ENCODE data around the gene GLYATL3.

Gene GLYATL3

DNA sequence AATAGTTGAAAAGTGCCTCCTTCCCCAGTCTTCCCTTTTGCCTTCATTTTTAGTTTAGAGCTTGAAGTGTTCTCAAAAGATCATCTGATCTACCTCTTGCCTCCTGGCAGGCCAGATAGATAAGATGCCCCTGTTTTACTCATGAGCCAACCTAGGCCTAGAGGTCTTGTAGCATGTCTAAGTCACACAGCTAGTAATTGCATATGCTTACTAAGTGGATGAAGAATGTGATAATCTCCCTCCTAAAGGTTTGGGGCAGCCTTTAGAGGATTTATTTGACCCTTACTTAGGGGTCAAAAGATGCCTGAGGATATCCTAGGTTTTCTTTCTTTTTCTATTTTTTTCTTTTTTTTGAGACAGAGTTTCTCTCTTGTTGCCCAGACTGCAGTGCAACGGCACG lies 52.9 kb downstream of the GLYATL3 start:
- FAIRE-seq (peak; percentile 56), DNase-seq (ENCODE audit: insufficient read length, low spot score) (no peak)

DNA sequence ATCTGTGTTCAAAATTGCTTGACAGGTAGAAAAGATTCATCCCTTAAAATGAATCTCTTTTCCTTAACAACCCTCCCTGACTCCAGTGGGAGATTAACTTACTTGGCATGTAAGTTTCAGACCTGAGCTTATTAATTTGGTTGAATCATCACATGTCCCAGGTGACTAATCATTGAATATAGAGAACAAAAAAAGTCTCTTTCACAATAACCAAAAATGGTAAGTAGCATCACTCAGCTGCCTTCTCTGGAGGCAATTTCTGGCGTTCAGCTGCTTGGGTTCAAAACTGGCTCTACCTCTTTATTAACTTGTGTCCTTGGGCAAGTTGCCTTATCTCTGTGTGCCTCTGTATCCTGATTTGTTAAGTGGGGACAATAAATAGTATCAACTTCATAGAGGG lies 53.7 kb downstream of the GLYATL3 start:
- no peak for TF ChIP-seq POLR2A (IDR thresholded peaks at IDR 0.05; ENCODE audit: low read depth, low read length)
- TF ChIP-seq POLR2AphosphoS5 (IDR thresholded peaks at IDR 0.05; ENCODE audit: low read depth, low read length) = no peak
- no peak for TF ChIP-seq POU2F2 (IDR thresholded peaks at IDR 0.05; ENCODE audit: low read depth, low read length)
- TF ChIP-seq SPI1 (IDR thresholded peaks at IDR 0.05; ENCODE audit: low read depth, low read length) = no peak
- TF ChIP-seq PAX5 (IDR thresholded peaks at IDR 0.05; ENCODE audit: insufficient read depth, low read length, severe bottlenecking) = no peak
- no peak for TF ChIP-seq TAF1 (IDR thresholded peaks at IDR 0.05; ENCODE audit: low read depth, low read length)
- no peak for FAIRE-seq
- no peak for DNase-seq (ENCODE audit: insufficient read length, low spot score)

More for the DNA sequence above, 52.9 kb downstream of the GLYATL3 start:
- no peak for TF ChIP-seq POLR2A (IDR thresholded peaks at IDR 0.05; ENCODE audit: low read depth, low read length)
- no peak for TF ChIP-seq PAX5 (IDR thresholded peaks at IDR 0.05; ENCODE audit: insufficient read depth, low read length, severe bottlenecking)
- TF ChIP-seq POU2F2 (IDR thresholded peaks at IDR 0.05; ENCODE audit: low read depth, low read length) = no peak
- no peak for TF ChIP-seq TAF1 (IDR thresholded peaks at IDR 0.05; ENCODE audit: low read depth, low read length)
- no peak for TF ChIP-seq POLR2AphosphoS5 (IDR thresholded peaks at IDR 0.05; ENCODE audit: low read depth, low read length)
- no peak for TF ChIP-seq SPI1 (IDR thresholded peaks at IDR 0.05; ENCODE audit: low read depth, low read length)

DNA sequence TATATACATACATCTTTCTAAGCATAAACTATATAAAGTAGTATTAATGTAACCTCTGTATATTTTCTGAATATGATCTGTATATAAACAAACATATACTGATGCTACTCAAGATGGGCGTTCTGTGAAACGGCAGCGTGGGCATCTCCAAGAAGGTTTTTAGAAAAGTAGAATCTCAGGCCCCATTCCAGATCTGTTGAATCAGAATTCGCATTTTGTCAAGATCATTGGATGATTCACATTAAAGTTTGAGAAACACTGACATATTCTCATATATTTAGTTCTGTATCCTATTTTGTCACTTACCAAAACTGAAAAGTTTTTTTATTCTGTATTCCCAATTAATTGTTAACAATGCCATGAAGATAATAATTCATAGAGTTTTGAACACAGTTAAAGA lies 56.2 kb downstream of the GLYATL3 start:
- no peak for TF ChIP-seq POU2F2 (IDR thresholded peaks at IDR 0.05; ENCODE audit: low read depth, low read length)
- no peak for TF ChIP-seq POLR2AphosphoS5 (IDR thresholded peaks at IDR 0.05; ENCODE audit: low read depth, low read length)
- TF ChIP-seq SPI1 (IDR thresholded peaks at IDR 0.05; ENCODE audit: low read depth, low read length) = no peak
- TF ChIP-seq POLR2A (IDR thresholded peaks at IDR 0.05; ENCODE audit: low read depth, low read length) = no peak
- DNase-seq (ENCODE audit: insufficient read length, low spot score) (no peak), FAIRE-seq (no peak)

DNA sequence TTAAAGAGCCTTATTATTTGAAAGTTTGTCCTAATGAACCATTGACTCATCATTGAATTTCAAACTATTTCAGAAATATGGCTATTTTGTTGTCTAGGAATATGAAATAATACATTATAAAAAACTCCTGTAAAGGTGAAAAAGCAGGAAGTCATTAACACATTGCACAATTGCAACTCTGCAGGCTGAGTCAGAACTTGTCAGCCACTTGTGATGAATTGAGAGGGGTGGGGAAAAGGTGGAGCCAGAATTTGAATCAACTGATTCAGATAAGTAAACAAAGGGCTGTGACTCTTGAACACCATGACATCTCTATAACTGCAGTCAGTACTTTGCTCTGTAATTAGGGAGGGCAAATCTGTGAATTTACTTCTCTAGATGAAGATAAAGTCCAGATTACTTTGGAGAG lies 56.7 kb downstream of the GLYATL3 start:
- DNase-seq (ENCODE audit: insufficient read length, low spot score) = no peak
- TF ChIP-seq PAX5 (IDR thresholded peaks at IDR 0.05; ENCODE audit: insufficient read depth, low read length, severe bottlenecking) (no peak), TAF1 (IDR thresholded peaks at IDR 0.05; ENCODE audit: low read depth, low read length) (no peak), POU2F2 (IDR thresholded peaks at IDR 0.05; ENCODE audit: low read depth, low read length) (no peak), POLR2AphosphoS5 (IDR thresholded peaks at IDR 0.05; ENCODE audit: low read depth, low read length) (no peak), POLR2A (IDR thresholded peaks at IDR 0.05; ENCODE audit: low read depth, low read length) (no peak), SPI1 (IDR thresholded peaks at IDR 0.05; ENCODE audit: low read depth, low read length) (no peak)
- FAIRE-seq = no peak

DNA sequence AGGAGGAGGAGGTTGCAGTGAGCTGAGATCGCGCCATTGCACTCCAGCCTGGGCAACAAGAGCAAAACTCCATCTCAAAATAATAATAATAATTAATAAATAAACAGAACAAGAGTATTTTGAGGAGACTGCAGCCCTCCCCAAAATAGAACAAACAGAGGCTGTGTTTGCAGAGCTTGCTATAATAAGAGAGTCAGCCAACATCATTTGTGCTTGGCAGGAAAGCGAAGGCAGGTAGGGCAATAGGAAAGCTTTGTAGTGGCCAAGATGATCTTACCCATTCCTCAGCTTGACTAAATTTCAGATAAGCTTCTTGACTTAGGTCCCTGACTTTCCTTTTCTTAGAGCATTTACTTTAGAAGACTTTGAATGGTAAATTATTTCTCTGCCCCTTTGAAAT lies 57.5 kb downstream of the GLYATL3 start:
- TF ChIP-seq PAX5 (IDR thresholded peaks at IDR 0.05; ENCODE audit: insufficient read depth, low read length, severe bottlenecking) (no peak), POLR2AphosphoS5 (IDR thresholded peaks at IDR 0.05; ENCODE audit: low read depth, low read length) (no peak), SPI1 (IDR thresholded peaks at IDR 0.05; ENCODE audit: low read depth, low read length) (no peak), POLR2A (IDR thresholded peaks at IDR 0.05; ENCODE audit: low read depth, low read length) (no peak), TAF1 (IDR thresholded peaks at IDR 0.05; ENCODE audit: low read depth, low read length) (no peak), POU2F2 (IDR thresholded peaks at IDR 0.05; ENCODE audit: low read depth, low read length) (no peak)
- FAIRE-seq = no peak
- no peak for DNase-seq (ENCODE audit: insufficient read length, low spot score)

DNA sequence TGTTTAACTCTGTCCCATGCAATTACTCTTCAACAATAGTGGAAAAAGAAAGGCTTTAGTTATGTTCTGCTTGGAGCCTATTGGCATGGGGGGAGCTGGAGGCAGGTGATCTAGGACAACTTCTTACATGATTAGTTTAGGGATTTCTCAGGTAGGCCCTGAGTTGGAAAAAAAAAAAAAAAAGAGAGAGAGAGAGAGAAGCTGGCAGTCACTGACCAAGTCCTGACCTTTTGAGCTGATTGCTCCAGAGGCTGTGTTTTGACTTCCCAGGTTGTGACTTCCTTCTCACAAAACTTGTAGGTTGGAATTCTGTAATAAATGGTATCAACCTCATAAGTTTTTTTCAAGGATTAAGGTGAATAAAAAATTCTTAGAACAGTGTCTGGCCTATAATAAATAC lies 58.5 kb downstream of the GLYATL3 start:
- no peak for TF ChIP-seq POLR2A (IDR thresholded peaks at IDR 0.05; ENCODE audit: low read depth, low read length)
- no peak for TF ChIP-seq POU2F2 (IDR thresholded peaks at IDR 0.05; ENCODE audit: low read depth, low read length)
- TF ChIP-seq POLR2AphosphoS5 (IDR thresholded peaks at IDR 0.05; ENCODE audit: low read depth, low read length) = no peak
- no peak for TF ChIP-seq PAX5 (IDR thresholded peaks at IDR 0.05; ENCODE audit: insufficient read depth, low read length, severe bottlenecking)
- TF ChIP-seq TAF1 (IDR thresholded peaks at IDR 0.05; ENCODE audit: low read depth, low read length) = no peak
- no peak for TF ChIP-seq SPI1 (IDR thresholded peaks at IDR 0.05; ENCODE audit: low read depth, low read length)
- no peak for DNase-seq (ENCODE audit: insufficient read length, low spot score)
- no peak for FAIRE-seq

DNA sequence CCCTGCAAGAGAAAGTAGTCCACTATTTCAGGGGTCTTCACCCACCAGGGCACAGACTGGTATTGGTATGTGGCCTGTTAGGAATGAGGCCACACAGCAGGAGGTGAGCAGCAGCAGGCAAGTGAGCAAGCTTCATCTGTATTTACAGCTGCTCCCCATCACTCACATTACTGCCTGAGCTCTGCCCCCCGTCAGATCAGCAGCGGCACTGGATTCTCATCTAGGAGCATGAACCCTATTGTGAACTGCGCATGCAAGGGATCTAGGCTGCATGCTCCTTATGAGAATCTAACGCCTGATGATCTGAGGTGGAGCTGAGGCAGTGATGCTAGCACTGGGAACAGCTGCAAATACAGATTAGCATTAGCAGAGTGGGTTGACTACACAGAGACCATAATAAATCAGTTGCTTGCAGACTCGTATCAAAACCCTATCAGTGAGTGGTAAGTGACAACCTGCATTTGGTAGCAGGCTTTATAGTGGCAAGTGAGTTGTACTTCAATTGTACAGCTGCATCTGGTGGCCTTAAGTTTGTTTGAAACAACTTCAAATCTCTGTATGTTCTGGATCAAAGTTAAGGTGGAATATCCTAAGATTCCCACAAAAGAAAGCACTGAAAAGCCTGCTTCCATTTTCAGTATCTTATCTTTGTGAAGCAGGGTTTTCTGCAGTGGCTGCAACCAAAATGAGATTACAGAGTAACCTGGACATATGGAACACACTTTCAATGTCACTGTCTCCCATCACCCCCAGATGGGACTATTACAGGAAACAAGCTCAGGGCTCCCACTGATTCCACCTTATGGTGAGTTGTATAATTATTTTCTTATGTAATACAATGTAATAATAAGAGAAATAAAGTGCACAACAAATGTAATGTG lies 63.5 kb downstream of the GLYATL3 start:
- FAIRE-seq (no peak), DNase-seq (ENCODE audit: insufficient read length, low spot score) (no peak)
- TF ChIP-seq SPI1 (IDR thresholded peaks at IDR 0.05; ENCODE audit: low read depth, low read length) (no peak), POLR2AphosphoS5 (IDR thresholded peaks at IDR 0.05; ENCODE audit: low read depth, low read length) (no peak), TAF1 (IDR thresholded peaks at IDR 0.05; ENCODE audit: low read depth, low read length) (no peak), POU2F2 (IDR thresholded peaks at IDR 0.05; ENCODE audit: low read depth, low read length) (no peak), POLR2A (IDR thresholded peaks at IDR 0.05; ENCODE audit: low read depth, low read length) (no peak), PAX5 (IDR thresholded peaks at IDR 0.05; ENCODE audit: insufficient read depth, low read length, severe bottlenecking) (no peak)

DNA sequence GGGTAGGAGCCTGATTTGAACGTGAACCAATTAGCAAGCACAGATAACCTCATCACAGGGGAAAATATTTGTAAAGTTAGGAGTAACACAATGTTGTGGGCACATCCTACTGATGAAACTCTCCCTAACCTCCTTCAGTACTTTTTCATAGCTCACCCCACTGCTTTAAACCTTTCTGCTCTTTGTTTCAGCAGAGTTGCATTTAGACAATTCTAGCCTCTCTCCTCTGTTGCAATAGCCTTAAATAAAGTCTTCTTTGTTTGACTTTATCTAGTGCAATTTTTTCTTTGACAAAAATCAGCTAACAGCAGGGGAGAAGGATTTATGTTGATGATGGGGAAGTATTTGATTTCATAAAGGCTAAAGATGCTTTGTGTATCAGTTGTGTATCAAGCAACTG lies 64.8 kb downstream of the GLYATL3 start:
- FAIRE-seq (no peak), DNase-seq (ENCODE audit: insufficient read length, low spot score) (no peak)
- TF ChIP-seq SPI1 (IDR thresholded peaks at IDR 0.05; ENCODE audit: low read depth, low read length) = no peak
- no peak for TF ChIP-seq POLR2A (IDR thresholded peaks at IDR 0.05; ENCODE audit: low read depth, low read length)
- TF ChIP-seq PAX5 (IDR thresholded peaks at IDR 0.05; ENCODE audit: insufficient read depth, low read length, severe bottlenecking) = no peak
- TF ChIP-seq POU2F2 (IDR thresholded peaks at IDR 0.05; ENCODE audit: low read depth, low read length) = no peak
- TF ChIP-seq TAF1 (IDR thresholded peaks at IDR 0.05; ENCODE audit: low read depth, low read length) = no peak
- TF ChIP-seq POLR2AphosphoS5 (IDR thresholded peaks at IDR 0.05; ENCODE audit: low read depth, low read length) = no peak

DNA sequence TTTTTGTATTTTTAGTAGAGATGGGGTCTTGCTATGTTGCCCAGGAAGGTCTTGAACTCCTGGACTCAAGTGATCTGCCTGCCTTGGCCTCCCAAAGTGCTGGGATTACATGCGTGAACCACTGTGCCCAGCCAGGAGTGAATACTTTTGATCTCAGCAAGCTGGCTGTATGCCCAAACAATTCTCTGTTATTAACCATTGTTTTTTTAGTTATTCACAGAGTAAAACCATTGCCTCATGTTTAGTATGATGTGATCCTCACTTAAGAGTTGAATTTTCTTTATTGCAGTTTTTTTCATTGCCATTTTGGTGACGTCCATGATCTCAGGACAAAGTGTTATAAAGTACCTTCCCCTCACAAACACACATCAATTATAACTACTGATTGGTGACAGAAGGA lies 65.5 kb downstream of the GLYATL3 start:
- FAIRE-seq = no peak
- no peak for TF ChIP-seq TAF1 (IDR thresholded peaks at IDR 0.05; ENCODE audit: low read depth, low read length)
- DNase-seq (ENCODE audit: insufficient read length, low spot score) = no peak

DNA sequence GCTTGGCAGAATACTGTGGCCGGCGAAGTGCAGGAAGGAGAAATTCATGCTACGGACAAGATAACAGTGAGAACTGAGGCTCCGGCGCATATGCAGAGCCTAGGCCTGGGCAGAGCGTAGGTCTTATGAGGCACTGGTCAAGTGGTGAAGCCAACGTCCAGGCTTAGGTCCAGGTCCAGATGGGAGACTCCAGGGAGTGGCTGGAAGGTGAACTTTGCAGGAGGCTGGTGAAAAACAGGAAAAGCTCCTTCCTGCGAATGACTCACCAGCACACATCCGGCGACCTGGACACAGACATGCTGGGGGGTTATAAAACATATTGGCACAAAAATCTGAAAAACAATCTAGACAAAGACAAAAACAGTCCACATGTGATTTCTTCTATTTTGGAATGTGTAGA lies 66.1 kb downstream of the GLYATL3 start:
- no peak for TF ChIP-seq POLR2AphosphoS5 (IDR thresholded peaks at IDR 0.05; ENCODE audit: low read depth, low read length)
- no peak for TF ChIP-seq TAF1 (IDR thresholded peaks at IDR 0.05; ENCODE audit: low read depth, low read length)
- TF ChIP-seq POU2F2 (IDR thresholded peaks at IDR 0.05; ENCODE audit: low read depth, low read length) = no peak
- no peak for TF ChIP-seq POLR2A (IDR thresholded peaks at IDR 0.05; ENCODE audit: low read depth, low read length)
- no peak for TF ChIP-seq SPI1 (IDR thresholded peaks at IDR 0.05; ENCODE audit: low read depth, low read length)
- no peak for TF ChIP-seq PAX5 (IDR thresholded peaks at IDR 0.05; ENCODE audit: insufficient read depth, low read length, severe bottlenecking)
- no peak for DNase-seq (ENCODE audit: insufficient read length, low spot score)
- FAIRE-seq = no peak

Measured in GM12891 (cell line).